Thyroid gland (tissue), 4 donors: ENCODE data around the gene RBM28. TPM values are rescaled to one million over a fixed set of nuclear protein-coding genes. Genes with fewer than 3 reads are reported as not detected.

ENCODE experiments used
- DNase-seq, 2 donors: peaks; one replicate each; pipeline ENCODE4 v3.0.0-alpha.2; 2019
- H3K27ac ChIP-seq, 3 donors: fragments of 200-600 bp; sonication (generic); 1 replicate in 2 of 3; 2 replicates in 1 of 3; pipeline ENCODE4 v1.5.1; 2016 to 2019; ENCODE audit warnings: mild to moderate bottlenecking in 1 of 3, moderate library complexity in 1 of 3
- H3K27me3 ChIP-seq: fragments of 200-600 bp; sonication (generic); one replicate; pipeline ENCODE4 v1.5.1; 2019
- H3K36me3 ChIP-seq, 2 donors: fragments of 200-600 bp; sonication (generic); one replicate each; pipeline ENCODE4 v1.5.1; 2016 to 2019
- H3K4me1 ChIP-seq, 2 donors: fragments of 200-600 bp; sonication (generic); one replicate each; pipeline ENCODE4 v1.5.1; 2017 to 2019
- H3K4me3 ChIP-seq, 3 donors: fragments of 200-600 bp; sonication (generic); replicated peaks in 1 of 3; 1 replicate in 2 of 3; 2 replicates in 1 of 3; pipeline ENCODE4 v1.5.1; 2016; ENCODE audit warnings: mild to moderate bottlenecking in 1 of 3
- H3K9me3 ChIP-seq: fragments of 200-600 bp; sonication (generic); one replicate; pipeline ENCODE4 v1.5.1; 2017
- CTCF ChIP-seq, 6 experiments: fragments of 200-600 bp in 3 of 6; fragments of 450-650 bp in 3 of 6; sonication (generic) in 3 of 6; IDR thresholded peaks; one replicate each; pipeline ENCODE4 v1.5.1; 2016 to 2019; ENCODE audit warnings: antibody characterized with exemption in 6 of 6, mild to moderate bottlenecking in 2 of 6, inconsistent platforms in 1 of 6, moderate library complexity in 1 of 6
- POLR2A ChIP-seq, 2 donors: fragments of 450-650 bp; IDR thresholded peaks; one replicate each; pipeline ENCODE4 v1.6.1; 2017; ENCODE audit warnings: antibody characterized with exemption in 2 of 2, mild to moderate bottlenecking in 2 of 2, moderate library complexity in 1 of 2
- WGBS, 2 donors: methylation state at CpG; one replicate each; pipeline ENCODE4 v1.1.5; 2017; 5-methylcytosine and 5-hydroxymethylcytosine counted together
- intact Hi-C: fragments of 100-400 bp; cut with DNase I; formaldehyde crosslinking; loops from one replicate; pipeline ENCODE4 v1.15.1; 2023
- total RNA-seq, 4 donors: library from RNA; depleted of rRNA; stranded (reverse); fragments of >200 nt; gene quantifications; one replicate each; pipeline ENCODE4 v1.2.3, GENCODE V29; 2016

The RBM28 gene
- total RNA-seq, 4 donors from 2014 or later: 19.1 to 36.9 (median 27.7) TPM

DNA sequence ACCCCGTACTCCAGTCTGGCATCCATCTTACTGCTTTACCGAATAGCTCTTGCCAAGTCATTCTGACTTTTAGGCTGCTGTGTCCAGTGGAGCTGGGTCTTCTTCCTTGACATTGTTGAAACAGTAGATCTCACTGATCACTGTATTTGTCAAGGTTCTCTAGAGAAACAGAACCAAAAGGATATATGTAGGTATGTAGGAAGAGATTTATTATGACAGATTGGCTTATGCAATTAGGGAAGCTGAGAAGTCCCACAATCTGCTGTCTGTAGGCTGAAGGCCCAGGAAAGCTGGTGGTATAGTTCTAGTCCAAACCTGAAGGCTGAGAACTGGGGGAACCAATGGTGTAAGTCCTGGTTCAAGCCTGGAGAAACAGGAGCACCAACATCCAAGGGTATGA lies 29.9 kb upstream of the RBM28 start:
- no peaks in the 10 kb centered on the region for H3K9me3 ChIP-seq
- no peak for DNase-seq
- H3K27me3 ChIP-seq: no peaks in the 10 kb centered on the region
- no peak overlapping the region for H3K27ac ChIP-seq
- 74 to 82% methylated on average over 2 of the region's 2 CpGs for WGBS, 2 donors
- intact Hi-C loops: no loop called here
- no peak overlapping the region for H3K4me3 ChIP-seq
- TF ChIP-seq POLR2A (IDR thresholded peaks at IDR 0.05) (no peak), CTCF (IDR thresholded peaks at IDR 0.05) (no peak)
- H3K4me1 ChIP-seq: no peaks in the 10 kb centered on the region
- H3K36me3 ChIP-seq: no peaks in the 10 kb centered on the region

DNA sequence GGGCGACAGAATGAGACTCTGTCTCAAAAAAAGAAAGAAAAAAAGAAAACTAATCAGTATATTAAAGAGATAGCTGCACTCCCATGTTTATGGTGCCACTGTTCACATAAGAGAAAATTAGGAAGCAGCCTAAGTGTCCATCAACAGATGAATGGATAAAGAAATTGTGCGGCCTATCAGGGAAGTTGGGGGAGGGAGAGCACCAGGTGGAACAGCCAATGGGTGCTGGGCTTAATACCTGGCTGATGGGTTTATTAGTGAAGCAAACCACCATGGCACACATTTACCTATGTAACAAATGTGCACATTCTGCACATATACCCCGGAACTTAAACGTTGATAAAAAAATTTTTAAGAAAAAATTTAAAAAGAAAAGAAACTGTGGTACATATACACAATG lies 26.8 kb upstream of the RBM28 start:
- 86 to 93% methylated on average over 4 of the region's 4 CpGs for WGBS, 2 donors
- no peaks in the 10 kb centered on the region for H3K4me1 ChIP-seq
- intact Hi-C loops: no loop called here
- H3K27me3 ChIP-seq: no peaks in the 10 kb centered on the region
- no peaks in the 10 kb centered on the region for H3K36me3 ChIP-seq
- no peak for DNase-seq
- TF ChIP-seq POLR2A (IDR thresholded peaks at IDR 0.05) (no peak), CTCF (IDR thresholded peaks at IDR 0.05) (no peak)
- no peak overlapping the region for H3K27ac ChIP-seq
- H3K4me3 ChIP-seq: no peak overlapping the region
- H3K9me3 ChIP-seq: no peaks in the 10 kb centered on the region

DNA sequence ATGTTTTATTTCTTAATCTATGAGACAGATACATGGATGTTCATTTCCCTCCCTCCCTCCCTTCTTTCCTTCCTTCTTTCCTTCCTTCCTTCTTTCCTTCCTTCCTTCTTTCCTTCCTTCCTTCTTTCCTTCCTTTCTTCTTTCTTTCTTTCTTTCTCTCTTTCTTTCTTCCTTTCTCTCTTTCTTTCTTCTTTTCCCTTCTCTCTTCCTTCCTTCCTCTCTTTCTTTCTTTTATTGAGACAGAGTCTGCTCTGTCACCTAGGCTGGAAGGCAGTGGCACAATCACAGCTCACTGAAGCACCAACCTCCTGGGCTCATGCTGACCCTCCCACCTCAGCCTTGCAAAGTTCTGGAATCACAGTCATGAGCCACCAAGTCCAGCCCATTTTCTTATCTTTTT lies 23.3 kb upstream of the RBM28 start:
- H3K4me3 ChIP-seq: no peak overlapping the region
- no peak for TF ChIP-seq POLR2A (IDR thresholded peaks at IDR 0.05)
- TF ChIP-seq CTCF (IDR thresholded peaks at IDR 0.05): no peak
- peaks cover 0 to 3% of the 10 kb centered on the region in 2 donors for H3K4me1 ChIP-seq
- no peaks in the 10 kb centered on the region for H3K9me3 ChIP-seq
- H3K27ac ChIP-seq: no peak overlapping the region
- intact Hi-C loops: no loop called here
- H3K36me3 ChIP-seq: no peaks in the 10 kb centered on the region
- no peak for DNase-seq
- H3K27me3 ChIP-seq: no peaks in the 10 kb centered on the region

- no peaks in the 10 kb centered on the region for H3K36me3 ChIP-seq
- no peaks in the 10 kb centered on the region for H3K9me3 ChIP-seq
- no peak overlapping the region for H3K27ac ChIP-seq
- DNase-seq: no peak
- 53 to 55% methylated on average over 1 of the region's 1 CpG for WGBS, 2 donors
- H3K27me3 ChIP-seq: no peaks in the 10 kb centered on the region
- peaks cover 0 to 5% of the 10 kb centered on the region in 2 donors for H3K4me1 ChIP-seq
- TF ChIP-seq POLR2A (IDR thresholded peaks at IDR 0.05) (no peak), CTCF (IDR thresholded peaks at IDR 0.05) (no peak)
- H3K4me3 ChIP-seq: no peak overlapping the region
- intact Hi-C loops: no loop called here
These were observed 22.6 kb upstream of the RBM28 start for GRCh38 chr7:128366300-128366699.

DNA sequence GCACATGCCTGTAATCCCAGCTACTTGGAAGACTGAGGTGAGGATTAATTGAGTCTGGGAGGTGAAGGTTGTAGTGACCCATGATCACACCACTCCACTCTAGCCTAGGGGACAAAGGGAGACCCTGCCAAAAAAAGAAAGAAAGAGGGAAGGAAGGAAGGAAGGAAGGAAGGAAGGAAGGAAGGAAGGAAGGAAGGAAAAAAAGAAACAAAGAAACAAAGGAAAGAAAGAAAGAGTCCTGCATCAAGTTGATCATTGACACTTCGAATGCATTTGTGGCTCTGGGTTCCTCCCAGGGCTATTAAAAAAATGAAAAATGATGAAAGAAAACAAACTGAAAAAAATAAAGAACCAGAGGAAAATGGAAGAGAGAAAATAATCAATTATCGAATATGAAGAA lies 21.7 kb upstream of the RBM28 start:
- H3K4me3 ChIP-seq: no peak overlapping the region
- no peak overlapping the region for H3K27ac ChIP-seq
- H3K27me3 ChIP-seq: no peaks in the 10 kb centered on the region
- no peak for DNase-seq
- H3K4me1 ChIP-seq: peaks cover 8% of the 10 kb centered on the region in 2 donors
- TF ChIP-seq CTCF (IDR thresholded peaks at IDR 0.05): no peak
- TF ChIP-seq POLR2A (IDR thresholded peaks at IDR 0.05): no peak
- 85 to 88% methylated on average over 2 of the region's 2 CpGs for WGBS, 2 donors
- no peaks in the 10 kb centered on the region for H3K9me3 ChIP-seq
- intact Hi-C loops: no loop called here
- H3K36me3 ChIP-seq: no peaks in the 10 kb centered on the region
